Mesothelial cell of epicardium (in vitro differentiated cells): Measurements from ENCODE around the gene CACNA1I. TPM values are rescaled to one million over a fixed set of nuclear protein-coding genes. Genes with fewer than 3 reads are reported as not detected.
A peak's percentile ranks its signal among the peaks of the same experiment; 100 is the strongest.

ENCODE experiments used
- DNase-seq, 2 experiments: peaks; one replicate each; pipeline ENCODE4 v3.0.0; 2021; ENCODE audit warnings: low spot score in 2 of 2; ENCODE audit not compliant: unreplicated experiment in 2 of 2
- H3K27ac Mint-ChIP-seq: 2 replicates; pipeline ENCODE4 v1.8.0; 2021; ENCODE audit warnings: mixed read lengths
- H3K27me3 Mint-ChIP-seq: 2 replicates; pipeline ENCODE4 v1.8.0; 2021; ENCODE audit warnings: low read depth, mixed read lengths
- H3K36me3 Mint-ChIP-seq: 2 replicates; pipeline ENCODE4 v1.8.0; 2021; ENCODE audit warnings: mixed read lengths
- H3K4me1 Mint-ChIP-seq: 2 replicates; pipeline ENCODE4 v1.8.0; 2021; ENCODE audit warnings: mixed read lengths
- H3K4me3 Mint-ChIP-seq: 2 replicates; pipeline ENCODE4 v1.8.0; 2021; ENCODE audit warnings: mild to moderate bottlenecking, moderate library complexity, mixed read lengths
- H3K9me3 Mint-ChIP-seq: 2 replicates; pipeline ENCODE4 v1.8.0; 2021; ENCODE audit warnings: mixed read lengths
- total RNA-seq: library from RNA; stranded (reverse); gene quantifications from 3 replicates; pipeline ENCODE4 v1.2.1, GENCODE V29; 2021
- TF ChIP-seq, protein P1 (sequence below): fragments of 200-600 bp; sonication (generic); IDR thresholded peaks from one replicate; pipeline ENCODE4 v1.5.0; 2021; ENCODE audit warnings: antibody characterized with exemption; ENCODE audit not compliant: unreplicated experiment

The CACNA1I gene
- total RNA-seq, 1 donor from 2014 or later = 0.31 TPM

DNA sequence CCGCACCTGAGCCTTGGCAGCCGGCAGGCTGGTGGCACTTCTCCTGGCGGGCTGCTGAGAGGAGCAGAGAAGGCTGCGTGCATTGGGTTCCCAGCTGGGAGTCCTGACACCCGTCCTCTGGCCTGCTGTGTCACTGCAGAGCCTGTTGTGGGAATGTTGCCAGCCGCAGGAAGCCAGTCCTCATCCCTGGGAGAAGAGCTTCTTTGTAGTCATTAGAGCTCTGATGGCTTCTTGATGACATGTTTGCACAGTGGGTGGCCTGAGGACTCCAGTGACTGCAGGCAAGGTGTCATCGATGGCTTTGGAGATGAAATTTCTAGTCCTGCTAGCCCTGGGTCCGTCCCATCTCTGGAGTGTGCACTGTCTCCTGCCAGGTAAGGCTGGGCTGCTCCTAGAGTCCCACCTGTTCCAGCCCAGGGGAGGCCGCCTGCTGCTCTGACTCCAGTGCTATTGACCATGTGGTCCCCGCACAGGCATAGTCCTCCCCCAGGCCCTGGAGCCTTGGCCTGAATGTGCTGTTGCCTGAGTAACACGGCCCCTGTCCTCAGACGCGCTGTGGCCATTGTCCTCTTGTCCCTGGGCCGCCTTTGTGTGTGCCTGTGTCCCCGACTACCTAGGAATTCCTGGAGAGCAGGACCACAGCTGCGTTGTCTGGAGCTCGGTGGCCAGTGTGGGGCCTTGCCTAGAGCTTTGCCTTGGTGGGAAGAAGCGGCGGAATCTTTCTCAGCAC lies 129.2 kb downstream of the CACNA1I start:
- H3K4me3 Mint-ChIP-seq = no peak overlapping the region
- no peak overlapping the region for H3K27ac Mint-ChIP-seq
- TF ChIP-seq, protein P1, sequence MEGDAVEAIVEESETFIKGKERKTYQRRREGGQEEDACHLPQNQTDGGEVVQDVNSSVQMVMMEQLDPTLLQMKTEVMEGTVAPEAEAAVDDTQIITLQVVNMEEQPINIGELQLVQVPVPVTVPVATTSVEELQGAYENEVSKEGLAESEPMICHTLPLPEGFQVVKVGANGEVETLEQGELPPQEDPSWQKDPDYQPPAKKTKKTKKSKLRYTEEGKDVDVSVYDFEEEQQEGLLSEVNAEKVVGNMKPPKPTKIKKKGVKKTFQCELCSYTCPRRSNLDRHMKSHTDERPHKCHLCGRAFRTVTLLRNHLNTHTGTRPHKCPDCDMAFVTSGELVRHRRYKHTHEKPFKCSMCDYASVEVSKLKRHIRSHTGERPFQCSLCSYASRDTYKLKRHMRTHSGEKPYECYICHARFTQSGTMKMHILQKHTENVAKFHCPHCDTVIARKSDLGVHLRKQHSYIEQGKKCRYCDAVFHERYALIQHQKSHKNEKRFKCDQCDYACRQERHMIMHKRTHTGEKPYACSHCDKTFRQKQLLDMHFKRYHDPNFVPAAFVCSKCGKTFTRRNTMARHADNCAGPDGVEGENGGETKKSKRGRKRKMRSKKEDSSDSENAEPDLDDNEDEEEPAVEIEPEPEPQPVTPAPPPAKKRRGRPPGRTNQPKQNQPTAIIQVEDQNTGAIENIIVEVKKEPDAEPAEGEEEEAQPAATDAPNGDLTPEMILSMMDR = no peak
- peaks cover 16% of the 10 kb centered on the region for H3K4me1 Mint-ChIP-seq
- no peak for DNase-seq
- H3K27me3 Mint-ChIP-seq = peaks cover 16% of the 10 kb centered on the region
- no peaks in the 10 kb centered on the region for H3K36me3 Mint-ChIP-seq
- no peaks in the 10 kb centered on the region for H3K9me3 Mint-ChIP-seq

DNA sequence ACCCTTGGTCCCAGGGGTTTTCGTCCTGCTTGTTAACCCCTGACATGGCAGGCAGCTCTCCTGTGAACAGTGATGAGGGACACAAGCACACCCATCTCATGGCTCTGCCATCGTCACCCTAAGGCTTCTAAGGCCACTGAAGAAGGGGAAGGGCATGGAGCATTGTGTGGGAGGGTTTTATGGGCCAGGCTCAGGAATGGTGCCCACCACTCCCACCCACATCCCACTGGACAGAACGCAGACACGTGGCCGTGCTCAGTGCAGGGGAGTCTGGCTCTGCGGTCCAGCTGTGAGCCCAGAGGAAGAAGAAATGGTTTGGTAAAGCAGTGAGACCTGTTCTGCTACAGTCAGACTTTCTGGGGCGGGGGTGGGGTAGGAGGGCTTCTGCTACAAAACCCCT lies 130.0 kb downstream of the CACNA1I start:
- Mint-ChIP-seq H3K4me1 (peaks cover 16% of the 10 kb centered on the region), H3K4me3 (no peak overlapping the region), H3K9me3 (no peaks in the 10 kb centered on the region), H3K27ac (no peak overlapping the region), H3K36me3 (no peaks in the 10 kb centered on the region), H3K27me3 (peaks cover 16% of the 10 kb centered on the region)
- DNase-seq = no peak
- TF ChIP-seq, protein P1 = no peak

DNA sequence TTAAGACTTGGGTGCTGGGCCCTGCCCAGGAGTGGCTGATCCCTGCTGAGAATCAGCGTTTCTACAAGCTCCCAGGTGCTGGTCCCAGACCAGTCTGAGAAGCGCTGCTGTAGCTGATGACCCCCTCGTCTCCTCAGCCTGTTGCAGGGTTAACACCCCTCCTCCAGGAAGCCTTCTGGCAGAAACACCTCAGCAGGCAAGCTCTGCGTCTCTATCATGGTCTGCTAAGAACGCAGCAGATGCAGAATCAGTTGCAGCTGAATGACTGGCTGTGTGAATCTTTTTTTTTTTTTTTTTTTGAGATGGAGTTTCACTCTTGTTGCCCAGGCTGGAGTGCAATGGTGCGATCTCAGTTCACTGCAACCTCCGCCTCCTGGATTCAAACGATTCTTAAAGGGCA lies 132.5 kb downstream of the CACNA1I start:
- Mint-ChIP-seq H3K36me3 (no peaks in the 10 kb centered on the region), H3K4me3 (no peak overlapping the region), H3K27me3 (peaks cover 14% of the 10 kb centered on the region), H3K4me1 (peaks cover 34% of the 10 kb centered on the region), H3K27ac (no peak overlapping the region), H3K9me3 (no peaks in the 10 kb centered on the region)
- DNase-seq = no peak
- TF ChIP-seq, protein P1 = no peak

DNA sequence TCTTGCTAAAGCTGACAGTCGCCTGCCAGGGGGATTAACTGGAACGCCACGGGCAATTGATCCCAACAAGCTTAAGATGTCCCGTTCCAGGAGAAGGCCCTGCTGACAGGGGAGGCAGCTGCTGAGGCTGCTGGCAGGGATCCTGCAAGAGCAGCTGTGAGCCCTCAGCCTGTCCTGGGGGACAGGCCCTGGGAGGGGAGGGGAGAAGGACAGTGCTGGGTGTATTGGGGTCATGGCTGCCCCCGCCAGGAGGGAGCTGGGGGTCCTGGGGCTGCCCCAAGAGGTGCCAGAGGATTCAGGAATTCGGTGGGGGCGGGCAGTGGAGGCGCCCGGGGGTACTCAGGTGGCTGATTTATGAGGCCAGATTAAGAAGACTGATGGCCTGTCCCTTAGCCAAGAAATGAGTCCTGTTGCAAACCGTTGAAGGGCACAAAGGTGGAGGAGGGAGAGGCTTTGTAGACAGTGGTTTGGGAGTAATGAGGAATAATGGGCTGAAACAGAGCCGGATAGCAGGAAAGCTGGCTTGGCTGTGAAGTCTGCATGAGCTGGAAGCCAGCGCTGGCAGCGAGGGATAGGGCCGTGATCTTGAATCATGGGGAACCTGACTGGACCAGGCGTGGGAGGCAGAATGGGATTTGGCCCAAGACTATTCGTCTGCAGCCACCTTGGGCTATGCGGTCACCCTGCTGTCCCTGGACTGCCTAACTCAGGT lies 133.5 kb downstream of the CACNA1I start:
- peaks cover 19% of the 10 kb centered on the region for H3K27me3 Mint-ChIP-seq
- peak in 1 of 2 experiments; percentile 53 for DNase-seq
- peaks cover 36% of the 10 kb centered on the region for H3K4me1 Mint-ChIP-seq
- H3K9me3 Mint-ChIP-seq = no peaks in the 10 kb centered on the region
- TF ChIP-seq, protein P1 = no peak
- no peaks in the 10 kb centered on the region for H3K36me3 Mint-ChIP-seq
- no peak overlapping the region for H3K27ac Mint-ChIP-seq
- H3K4me3 Mint-ChIP-seq = peak overlapping the region; percentile 25

DNA sequence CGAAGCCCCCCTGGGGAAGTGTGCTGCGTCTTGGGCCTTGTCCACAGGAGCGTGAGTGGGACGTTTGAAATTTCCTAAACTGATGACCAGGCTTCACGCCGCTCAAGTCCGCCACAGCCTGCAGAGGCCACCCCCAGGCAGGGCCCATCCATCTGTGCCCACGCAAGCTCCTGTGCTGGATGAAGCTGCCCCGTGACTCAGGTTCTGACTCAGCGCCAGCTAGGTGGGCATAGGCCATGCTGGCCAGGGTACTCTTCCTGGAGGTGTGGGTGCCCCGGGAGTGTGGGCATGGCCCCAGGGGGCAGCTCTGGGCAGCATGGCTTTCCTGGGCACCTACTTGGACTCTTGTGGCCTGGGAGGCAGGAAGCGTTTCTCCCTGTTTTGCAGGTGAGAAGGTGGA lies 134.8 kb downstream of the CACNA1I start:
- TF ChIP-seq, protein P1 = no peak
- Mint-ChIP-seq H3K27me3 (peaks cover 30% of the 10 kb centered on the region), H3K9me3 (no peaks in the 10 kb centered on the region), H3K36me3 (no peaks in the 10 kb centered on the region), H3K4me1 (peaks cover 36% of the 10 kb centered on the region), H3K27ac (no peak overlapping the region), H3K4me3 (no peak overlapping the region)
- no peak for DNase-seq
